ENCODE results near the gene ZNHIT1. TPM values are rescaled to one million over a fixed set of nuclear protein-coding genes. Genes with fewer than 3 reads are reported as not detected.

The ZNHIT1 gene
- total and polyA plus RNA-seq, 5 donors from 2014 or later: 41.8 to 99.6 (median 76.8) TPM

DNA sequence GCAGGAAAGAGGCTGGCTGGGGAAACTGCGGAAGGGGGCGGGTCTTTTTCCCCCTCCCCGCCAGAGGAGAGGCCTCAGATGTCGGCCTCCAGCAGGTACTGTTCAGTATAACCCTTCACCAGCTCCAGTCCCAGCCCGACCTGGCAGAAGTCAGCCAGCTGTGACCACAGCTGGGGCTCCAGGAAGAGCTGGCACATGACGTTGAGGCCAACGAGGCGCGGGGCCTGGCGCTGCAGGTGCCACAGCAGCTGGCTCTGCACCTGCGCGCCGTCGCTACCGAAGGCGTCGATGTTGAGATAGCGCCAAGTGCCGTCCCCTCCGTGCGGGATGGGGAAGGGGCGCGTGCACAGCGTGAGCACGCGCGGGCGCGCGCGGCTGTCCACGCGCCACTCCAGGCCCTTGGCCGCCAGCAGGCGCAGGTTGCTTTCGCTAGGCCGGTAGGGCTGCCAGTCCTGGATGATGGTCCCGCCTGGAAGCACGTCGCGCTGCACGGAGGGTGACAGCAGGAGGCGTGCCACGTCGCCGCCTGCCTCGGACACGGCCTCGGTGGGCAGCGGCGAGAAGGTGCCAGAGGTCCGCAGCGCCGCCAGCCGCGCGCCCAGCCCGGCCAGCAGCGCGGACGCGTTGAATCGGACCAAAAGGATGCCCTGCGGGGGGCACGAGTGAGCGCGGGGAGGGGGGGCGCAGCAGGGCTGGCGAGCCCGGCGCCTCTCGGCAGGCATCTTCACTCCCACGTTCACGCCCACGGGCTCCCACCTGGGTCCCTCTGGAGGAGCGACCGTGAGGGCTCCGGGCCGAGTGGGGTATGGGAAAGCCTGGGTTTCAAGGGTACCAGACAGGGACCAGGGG lies 45.7 kb upstream of the ZNHIT1 start:
- Histone ChIP-seq H3K4me1 (ENCODE audit: control insufficient read depth, insufficient read depth, low read length, poor library complexity, severe bottlenecking) (peaks cover 43% of the 10 kb centered on the region), H3K27ac (ENCODE audit: insufficient read depth, low read length, poor library complexity, severe bottlenecking) (no peak overlapping the region), H3K36me3 (ENCODE audit: control insufficient read depth, insufficient read depth, low read length) (no peaks in the 10 kb centered on the region), H3K4me3 (ENCODE audit: low read depth, low read length) (no peak overlapping the region), H3K9me3 (ENCODE audit: control insufficient read depth in 2 of 2, low read length in 2 of 2) (no peaks in the 10 kb centered on the region), H3K27me3 (ENCODE audit: control insufficient read depth, insufficient read depth, low read length) (peaks cover 51% of the 10 kb centered on the region)
- Mint-ChIP-seq H3K4me1 (peaks cover 6 to 62% (median 38%) of the 10 kb centered on the region in 4 donors), H3K9me3 (peaks cover 0 to 10% (median 3%) of the 10 kb centered on the region in 7 donors), H3K4me3 (peak overlapping the region; percentile 46 to 84 (median 55)), H3K36me3 (peaks cover 4% of the 10 kb centered on the region), H3K27me3 (peaks cover 90% of the 10 kb centered on the region), H3K27ac (no peak overlapping the region)
- no peak for DNase-seq
- ATAC-seq (ENCODE audit: low read depth in 2 of 2): no peak

DNA sequence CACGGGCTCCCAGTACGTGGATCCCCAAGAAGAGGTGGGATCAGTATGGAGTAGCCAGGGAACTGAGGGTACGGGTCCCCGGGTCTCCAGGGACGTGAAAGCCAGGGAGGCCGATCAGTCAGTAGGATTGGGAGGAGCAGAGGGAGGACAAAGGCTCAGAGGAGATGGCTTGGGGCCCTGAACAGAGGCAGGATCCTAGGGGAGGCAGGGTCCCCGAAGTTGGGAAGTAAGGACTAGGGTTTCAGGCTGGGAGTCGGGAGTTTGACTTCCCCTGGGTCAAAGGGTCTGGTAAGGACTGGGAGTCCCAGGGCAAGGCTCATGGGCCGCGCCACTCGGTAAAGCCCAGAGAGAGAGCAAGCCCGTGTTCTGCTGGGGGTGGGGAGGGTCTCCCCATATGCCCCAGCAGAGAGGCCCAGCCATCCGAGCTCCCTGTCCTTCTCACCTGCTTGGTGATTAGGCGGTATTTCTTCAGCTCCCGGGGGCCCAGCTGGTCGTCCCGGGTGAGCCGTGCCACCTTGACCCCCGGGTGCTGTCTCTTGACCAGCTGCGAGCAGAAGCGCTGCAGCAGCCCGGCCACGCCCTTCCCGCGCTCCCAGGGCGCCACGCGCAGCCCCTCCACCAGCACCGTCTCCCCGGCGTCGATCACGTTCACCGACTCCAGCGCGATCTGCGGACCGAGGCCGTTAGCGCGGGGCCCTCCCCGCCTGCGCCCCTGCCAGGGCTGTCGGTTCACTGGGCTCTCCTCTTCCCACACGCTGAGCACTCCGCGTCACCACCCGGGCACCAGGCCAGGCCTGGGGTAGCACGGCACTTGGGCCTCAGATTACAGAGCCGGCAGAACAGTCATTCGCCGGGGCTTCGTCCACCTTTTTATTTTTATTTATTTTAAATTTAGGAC lies 44.9 kb upstream of the ZNHIT1 start:
- ATAC-seq (ENCODE audit: low read depth in 2 of 2) (no peak), DNase-seq (no peak)
- peaks cover 90% of the 10 kb centered on the region for H3K27me3 Mint-ChIP-seq
- H3K4me3 Mint-ChIP-seq: peak overlapping the region in 3 of 4 donors; percentile 50 to 84 (median 62)
- H3K36me3 Mint-ChIP-seq: peaks cover 4% of the 10 kb centered on the region
- peaks cover 0 to 8% (median 3%) of the 10 kb centered on the region in 7 donors for H3K9me3 Mint-ChIP-seq
- no peaks in the 10 kb centered on the region for H3K9me3 ChIP-seq (ENCODE audit: control insufficient read depth in 2 of 2, low read length in 2 of 2)
- no peaks in the 10 kb centered on the region for H3K36me3 ChIP-seq (ENCODE audit: control insufficient read depth, insufficient read depth, low read length)
- H3K27ac Mint-ChIP-seq: peak overlapping the region in 1 of 3 donors; percentile 52
- H3K4me3 ChIP-seq (ENCODE audit: low read depth, low read length): no peak overlapping the region
- peaks cover 51% of the 10 kb centered on the region for H3K27me3 ChIP-seq (ENCODE audit: control insufficient read depth, insufficient read depth, low read length)
- H3K27ac ChIP-seq (ENCODE audit: insufficient read depth, low read length, poor library complexity, severe bottlenecking): no peak overlapping the region
- H3K4me1 Mint-ChIP-seq: peaks cover 6 to 56% (median 35%) of the 10 kb centered on the region in 4 donors
- H3K4me1 ChIP-seq (ENCODE audit: control insufficient read depth, insufficient read depth, low read length, poor library complexity, severe bottlenecking): peaks cover 43% of the 10 kb centered on the region

GRCh38 chr7:101173752-101174244 lies 44.2 kb upstream of the ZNHIT1 start:
- peaks cover 87% of the 10 kb centered on the region for H3K27me3 Mint-ChIP-seq
- Histone ChIP-seq H3K9me3 (ENCODE audit: control insufficient read depth in 2 of 2, low read length in 2 of 2) (no peaks in the 10 kb centered on the region), H3K4me3 (ENCODE audit: low read depth, low read length) (no peak overlapping the region), H3K27me3 (ENCODE audit: control insufficient read depth, insufficient read depth, low read length) (peaks cover 48% of the 10 kb centered on the region), H3K4me1 (ENCODE audit: control insufficient read depth, insufficient read depth, low read length, poor library complexity, severe bottlenecking) (peaks cover 43% of the 10 kb centered on the region), H3K27ac (ENCODE audit: insufficient read depth, low read length, poor library complexity, severe bottlenecking) (no peak overlapping the region), H3K36me3 (ENCODE audit: control insufficient read depth, insufficient read depth, low read length) (no peaks in the 10 kb centered on the region)
- H3K36me3 Mint-ChIP-seq: no peaks in the 10 kb centered on the region
- peaks cover 0 to 8% (median 3%) of the 10 kb centered on the region in 7 donors for H3K9me3 Mint-ChIP-seq
- peak; percentile 34 to 86 (median 64) for DNase-seq
- H3K4me3 Mint-ChIP-seq: peak overlapping the region; percentile 68 to 91 (median 72)
- peaks cover 6 to 53% (median 31%) of the 10 kb centered on the region in 4 donors for H3K4me1 Mint-ChIP-seq
- H3K27ac Mint-ChIP-seq: peak overlapping the region in 1 of 3 donors; percentile 60
- peak; percentile 52 to 66 for ATAC-seq (ENCODE audit: low read depth in 2 of 2)

GRCh38 chr7:101174322-101174854 lies 43.6 kb upstream of the ZNHIT1 start:
- no peaks in the 10 kb centered on the region for H3K9me3 ChIP-seq (ENCODE audit: control insufficient read depth in 2 of 2, low read length in 2 of 2)
- H3K27me3 ChIP-seq (ENCODE audit: control insufficient read depth, insufficient read depth, low read length): peaks cover 42% of the 10 kb centered on the region
- Mint-ChIP-seq H3K36me3 (no peaks in the 10 kb centered on the region), H3K4me1 (peaks cover 2 to 54% (median 27%) of the 10 kb centered on the region in 4 donors), H3K27ac (peak overlapping the region in 1 of 3 donors; percentile 60), H3K4me3 (peak overlapping the region in 2 of 4 donors; percentile 68 to 70), H3K27me3 (peaks cover 87% of the 10 kb centered on the region), H3K9me3 (peaks cover 0 to 8% (median 3%) of the 10 kb centered on the region in 7 donors)
- no peak overlapping the region for H3K27ac ChIP-seq (ENCODE audit: insufficient read depth, low read length, poor library complexity, severe bottlenecking)
- H3K36me3 ChIP-seq (ENCODE audit: control insufficient read depth, insufficient read depth, low read length): no peaks in the 10 kb centered on the region
- no peak overlapping the region for H3K4me3 ChIP-seq (ENCODE audit: low read depth, low read length)
- H3K4me1 ChIP-seq (ENCODE audit: control insufficient read depth, insufficient read depth, low read length, poor library complexity, severe bottlenecking): peaks cover 44% of the 10 kb centered on the region
- ATAC-seq (ENCODE audit: low read depth in 2 of 2) (no peak), DNase-seq (no peak)

DNA sequence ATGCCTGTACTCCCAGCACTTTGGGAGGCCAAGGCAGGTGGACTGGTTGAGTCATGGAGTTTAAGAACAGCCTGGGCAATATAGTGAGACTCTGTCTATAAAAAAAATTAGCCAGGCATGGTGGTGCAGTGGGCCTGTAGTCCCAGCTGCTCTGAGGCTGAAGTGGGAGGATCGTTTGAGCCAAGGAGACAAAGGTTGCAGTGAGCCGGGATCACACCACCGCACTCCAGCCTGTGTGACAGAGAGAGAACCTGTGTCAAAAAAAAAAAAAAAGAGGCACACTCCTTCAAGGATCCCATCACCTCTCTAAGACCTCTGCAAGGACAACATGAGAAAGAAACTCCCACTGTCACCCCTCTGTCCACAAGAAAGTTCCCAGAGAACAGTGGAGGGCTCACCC lies 42.3 kb upstream of the ZNHIT1 start:
- Histone ChIP-seq H3K27ac (ENCODE audit: insufficient read depth, low read length, poor library complexity, severe bottlenecking) (no peak overlapping the region), H3K36me3 (ENCODE audit: control insufficient read depth, insufficient read depth, low read length) (no peaks in the 10 kb centered on the region), H3K27me3 (ENCODE audit: control insufficient read depth, insufficient read depth, low read length) (peaks cover 31% of the 10 kb centered on the region), H3K4me1 (ENCODE audit: control insufficient read depth, insufficient read depth, low read length, poor library complexity, severe bottlenecking) (peaks cover 44% of the 10 kb centered on the region), H3K9me3 (ENCODE audit: control insufficient read depth in 2 of 2, low read length in 2 of 2) (no peaks in the 10 kb centered on the region), H3K4me3 (ENCODE audit: low read depth, low read length) (no peak overlapping the region)
- Mint-ChIP-seq H3K9me3 (peaks cover 0 to 6% (median 3%) of the 10 kb centered on the region in 7 donors), H3K27ac (no peak overlapping the region), H3K4me1 (peaks cover 0 to 45% (median 21%) of the 10 kb centered on the region in 4 donors), H3K36me3 (no peaks in the 10 kb centered on the region), H3K27me3 (peaks cover 80% of the 10 kb centered on the region), H3K4me3 (peak overlapping the region in 1 of 4 donors; percentile 41)
- DNase-seq (no peak), ATAC-seq (ENCODE audit: low read depth in 2 of 2) (no peak)

DNA sequence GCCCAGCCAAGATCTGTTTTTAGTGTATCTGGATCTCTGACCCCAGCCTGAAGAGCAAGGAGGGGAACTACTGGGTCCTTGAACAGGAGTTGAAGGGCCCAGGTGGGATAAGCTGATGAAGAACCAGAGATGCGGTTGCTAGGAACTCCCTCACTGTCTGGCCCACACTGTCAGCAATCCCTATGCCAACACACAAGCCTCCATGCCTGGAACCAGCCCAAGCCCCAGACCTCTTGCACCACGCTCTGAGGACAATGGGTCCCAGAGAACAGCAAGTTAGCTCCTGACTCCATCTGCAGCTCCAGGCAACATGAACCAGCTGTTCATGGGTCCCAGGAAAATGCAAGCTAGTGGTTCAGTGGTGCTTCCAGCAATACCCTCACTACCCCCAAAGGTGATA lies 40.3 kb upstream of the ZNHIT1 start:
- Mint-ChIP-seq H3K4me3 (peak overlapping the region in 1 of 4 donors; percentile 71), H3K4me1 (peaks cover 0 to 39% (median 16%) of the 10 kb centered on the region in 4 donors), H3K36me3 (no peaks in the 10 kb centered on the region), H3K27me3 (peaks cover 84% of the 10 kb centered on the region), H3K9me3 (peaks cover 0 to 5% (median 0%) of the 10 kb centered on the region in 7 donors), H3K27ac (no peak overlapping the region)
- H3K27ac ChIP-seq (ENCODE audit: insufficient read depth, low read length, poor library complexity, severe bottlenecking): no peak overlapping the region
- H3K9me3 ChIP-seq (ENCODE audit: control insufficient read depth in 2 of 2, low read length in 2 of 2): no peaks in the 10 kb centered on the region
- peaks cover 30% of the 10 kb centered on the region for H3K4me1 ChIP-seq (ENCODE audit: control insufficient read depth, insufficient read depth, low read length, poor library complexity, severe bottlenecking)
- H3K27me3 ChIP-seq (ENCODE audit: control insufficient read depth, insufficient read depth, low read length): peaks cover 30% of the 10 kb centered on the region
- DNase-seq (no peak), ATAC-seq (ENCODE audit: low read depth in 2 of 2) (no peak)
- H3K36me3 ChIP-seq (ENCODE audit: control insufficient read depth, insufficient read depth, low read length): no peaks in the 10 kb centered on the region
- H3K4me3 ChIP-seq (ENCODE audit: low read depth, low read length): no peak overlapping the region

GRCh38 chr7:101179117-101179516 lies 38.8 kb upstream of the ZNHIT1 start:
- no peaks in the 10 kb centered on the region for H3K9me3 ChIP-seq (ENCODE audit: control insufficient read depth in 2 of 2, low read length in 2 of 2)
- H3K4me1 ChIP-seq (ENCODE audit: control insufficient read depth, insufficient read depth, low read length, poor library complexity, severe bottlenecking): peaks cover 15% of the 10 kb centered on the region
- H3K36me3 ChIP-seq (ENCODE audit: control insufficient read depth, insufficient read depth, low read length): no peaks in the 10 kb centered on the region
- Mint-ChIP-seq H3K27ac (no peak overlapping the region), H3K4me3 (peak overlapping the region in 2 of 4 donors; percentile 19 to 68), H3K9me3 (peaks cover 0 to 2% (median 0%) of the 10 kb centered on the region in 7 donors), H3K4me1 (peaks cover 0 to 27% (median 13%) of the 10 kb centered on the region in 4 donors), H3K27me3 (peaks cover 77% of the 10 kb centered on the region), H3K36me3 (no peaks in the 10 kb centered on the region)
- ATAC-seq (ENCODE audit: low read depth in 2 of 2) (no peak), DNase-seq (no peak)
- H3K27ac ChIP-seq (ENCODE audit: insufficient read depth, low read length, poor library complexity, severe bottlenecking): no peak overlapping the region
- H3K4me3 ChIP-seq (ENCODE audit: low read depth, low read length): no peak overlapping the region
- peaks cover 29% of the 10 kb centered on the region for H3K27me3 ChIP-seq (ENCODE audit: control insufficient read depth, insufficient read depth, low read length)

Data from CD4-positive, CD25-positive, alpha-beta regulatory T cell (primary cell).